Neural progenitor cell (in vitro differentiated cells): ENCODE results near the gene RASIP1. TPM values are rescaled to one million over a fixed set of nuclear protein-coding genes. Genes with fewer than 3 reads are reported as not detected.
"Not testable (repeated sequence)": the region's sequence is repeated elsewhere in the genome, so short reads cannot be mapped to it uniquely, and the experiment has no call there.

Source experiments
- DNase-seq: peaks from one replicate; pipeline ENCODE4 v3.0.0-alpha.2; 2016; ENCODE audit warnings: low spot score
- H2AFZ ChIP-seq: fragments of 200-600 bp; sonication (generic); replicated peaks from 2 replicates; pipeline ENCODE4 v1.6.1; 2016; ENCODE audit warnings: antibody characterized with exemption
- H3F3A ChIP-seq: fragments of 200-600 bp; sonication (generic); 2 replicates; pipeline ENCODE4 v1.6.1; 2016; ENCODE audit warnings: antibody characterized with exemption, low read depth
- H3K27ac ChIP-seq: fragments of 200-600 bp; sonication (generic); 2 replicates; pipeline ENCODE4 v1.5.1; 2016; ENCODE audit warnings: mild to moderate bottlenecking
- H3K27me3 ChIP-seq: fragments of 200-600 bp; sonication (generic); 2 replicates; pipeline ENCODE4 v1.6.1; 2016; ENCODE audit warnings: mild to moderate bottlenecking, moderate library complexity
- H3K36me3 ChIP-seq: fragments of 200-600 bp; sonication (generic); 2 replicates; pipeline ENCODE4 v1.5.1; 2016
- H3K4me1 ChIP-seq: fragments of 200-600 bp; sonication (generic); 2 replicates; pipeline ENCODE4 v1.6.1; 2016; ENCODE audit warnings: mixed run types
- H3K4me2 ChIP-seq: fragments of 200-600 bp; sonication (generic); 2 replicates; pipeline ENCODE4 v1.6.1; 2016
- H3K4me3 ChIP-seq: fragments of 200-600 bp; sonication (generic); 2 replicates; pipeline ENCODE4 v1.5.1; 2016
- H3K79me2 ChIP-seq: fragments of 200-600 bp; sonication (generic); 2 replicates; pipeline ENCODE4 v1.6.1; 2016; ENCODE audit warnings: low read depth
- H3K9ac ChIP-seq: fragments of 200-600 bp; sonication (generic); 2 replicates; pipeline ENCODE4 v1.6.1; 2016
- H3K9me3 ChIP-seq: fragments of 200-600 bp; sonication (generic); 2 replicates; pipeline ENCODE4 v1.5.1; 2016; ENCODE audit warnings: low read depth
- H4K20me1 ChIP-seq: fragments of 200-600 bp; sonication (generic); 2 replicates; pipeline ENCODE4 v1.6.1; 2016; ENCODE audit warnings: low read depth
- H3K27ac Mint-ChIP-seq: 3 replicates; pipeline ENCODE4 v1.8.0; 2021; ENCODE audit warnings: mixed read lengths
- H3K27me3 Mint-ChIP-seq: 2 replicates; pipeline ENCODE4 v1.8.0; 2022; ENCODE audit warnings: low read depth, mild to moderate bottlenecking, inconsistent platforms, moderate library complexity, mixed read lengths; ENCODE audit not compliant: insufficient read depth
- H3K36me3 Mint-ChIP-seq: 3 replicates; pipeline ENCODE4 v1.8.0; 2021; ENCODE audit warnings: mixed read lengths
- H3K4me1 Mint-ChIP-seq: 3 replicates; pipeline ENCODE4 v1.8.0; 2021; ENCODE audit warnings: mixed read lengths
- H3K4me3 Mint-ChIP-seq: 3 replicates; pipeline ENCODE4 v1.8.0; 2021; ENCODE audit warnings: mild to moderate bottlenecking, moderate library complexity, mixed read lengths
- H3K9me3 Mint-ChIP-seq: 3 replicates; pipeline ENCODE4 v1.8.0; 2020; ENCODE audit warnings: mixed read lengths
- EZH2 ChIP-seq: fragments of 200-600 bp; sonication (generic); IDR thresholded peaks from 2 replicates; pipeline ENCODE4 v1.6.1; 2017; ENCODE audit warnings: antibody characterized with exemption, mild to moderate bottlenecking, moderate library complexity
- EZH2phosphoT487 ChIP-seq: fragments of 200-600 bp; sonication (generic); IDR thresholded peaks from 2 replicates; pipeline ENCODE4 v1.6.1; 2017; ENCODE audit warnings: antibody characterized with exemption
- total RNA-seq: library from RNA; depleted of rRNA; stranded (reverse); fragments of >200 nt; gene quantifications from 2 replicates; pipeline ENCODE4 v1.2.3, GENCODE V29; 2015; ENCODE audit warnings: low replicate concordance
- TF ChIP-seq, protein P1 (sequence below): fragments of 200-600 bp; sonication (generic); IDR thresholded peaks from 2 replicates; pipeline ENCODE4 v1.5.1; 2017; ENCODE audit warnings: antibody characterized with exemption, mild to moderate bottlenecking

The RASIP1 gene, protein sequence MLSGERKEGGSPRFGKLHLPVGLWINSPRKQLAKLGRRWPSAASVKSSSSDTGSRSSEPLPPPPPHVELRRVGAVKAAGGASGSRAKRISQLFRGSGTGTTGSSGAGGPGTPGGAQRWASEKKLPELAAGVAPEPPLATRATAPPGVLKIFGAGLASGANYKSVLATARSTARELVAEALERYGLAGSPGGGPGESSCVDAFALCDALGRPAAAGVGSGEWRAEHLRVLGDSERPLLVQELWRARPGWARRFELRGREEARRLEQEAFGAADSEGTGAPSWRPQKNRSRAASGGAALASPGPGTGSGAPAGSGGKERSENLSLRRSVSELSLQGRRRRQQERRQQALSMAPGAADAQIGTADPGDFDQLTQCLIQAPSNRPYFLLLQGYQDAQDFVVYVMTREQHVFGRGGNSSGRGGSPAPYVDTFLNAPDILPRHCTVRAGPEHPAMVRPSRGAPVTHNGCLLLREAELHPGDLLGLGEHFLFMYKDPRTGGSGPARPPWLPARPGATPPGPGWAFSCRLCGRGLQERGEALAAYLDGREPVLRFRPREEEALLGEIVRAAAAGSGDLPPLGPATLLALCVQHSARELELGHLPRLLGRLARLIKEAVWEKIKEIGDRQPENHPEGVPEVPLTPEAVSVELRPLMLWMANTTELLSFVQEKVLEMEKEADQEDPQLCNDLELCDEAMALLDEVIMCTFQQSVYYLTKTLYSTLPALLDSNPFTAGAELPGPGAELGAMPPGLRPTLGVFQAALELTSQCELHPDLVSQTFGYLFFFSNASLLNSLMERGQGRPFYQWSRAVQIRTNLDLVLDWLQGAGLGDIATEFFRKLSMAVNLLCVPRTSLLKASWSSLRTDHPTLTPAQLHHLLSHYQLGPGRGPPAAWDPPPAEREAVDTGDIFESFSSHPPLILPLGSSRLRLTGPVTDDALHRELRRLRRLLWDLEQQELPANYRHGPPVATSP
- 0.86 and 3.2 TPM in 2 replicates for total RNA-seq

DNA sequence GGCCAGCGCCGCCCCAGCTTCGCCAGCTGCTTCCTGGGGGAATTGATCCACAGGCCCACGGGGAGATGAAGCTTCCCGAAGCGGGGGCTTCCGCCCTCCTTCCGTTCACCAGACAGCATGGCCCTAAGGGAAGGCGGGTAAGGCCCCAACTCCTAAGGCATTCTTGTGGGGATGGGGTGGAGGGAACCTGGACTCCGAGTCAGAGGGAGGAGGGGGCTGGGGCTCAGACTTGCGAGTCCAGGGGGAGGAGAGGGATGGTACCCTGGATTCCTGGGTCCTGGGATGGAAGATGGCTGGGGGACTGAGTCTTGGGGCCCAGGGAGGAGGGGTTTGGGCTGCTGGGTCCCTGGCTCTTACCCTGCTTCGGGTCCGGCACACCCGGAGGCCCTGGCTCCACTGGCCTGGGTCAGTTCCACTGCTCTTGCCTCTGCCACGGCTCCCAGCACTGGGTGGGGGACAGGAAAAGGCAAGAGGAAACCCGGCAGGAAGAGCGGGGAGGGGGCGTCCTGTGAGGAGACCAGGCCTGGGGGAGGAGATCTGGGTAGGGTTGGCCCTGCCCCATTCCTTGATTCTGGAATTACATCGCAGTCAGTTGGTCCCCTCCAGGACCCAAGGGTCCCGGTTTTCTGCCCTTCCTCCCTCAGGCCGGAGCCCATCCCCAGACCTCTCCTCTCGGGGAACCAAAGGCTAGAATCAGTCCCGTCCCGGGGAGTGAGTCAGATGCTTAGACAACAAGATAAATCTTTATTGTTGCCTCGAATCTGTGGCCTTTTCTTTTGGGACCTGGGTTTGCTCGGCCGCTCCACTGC is at the start of gene RASIP1:
TSS of gene RASIP1 (minus strand) at position 447 of the 809 bp plus-strand sequence. CDS start at position 119, 328 bp downstream.
- H3K4me2 ChIP-seq: peak within 1 kb of the TSS; percentile 99

DNA sequence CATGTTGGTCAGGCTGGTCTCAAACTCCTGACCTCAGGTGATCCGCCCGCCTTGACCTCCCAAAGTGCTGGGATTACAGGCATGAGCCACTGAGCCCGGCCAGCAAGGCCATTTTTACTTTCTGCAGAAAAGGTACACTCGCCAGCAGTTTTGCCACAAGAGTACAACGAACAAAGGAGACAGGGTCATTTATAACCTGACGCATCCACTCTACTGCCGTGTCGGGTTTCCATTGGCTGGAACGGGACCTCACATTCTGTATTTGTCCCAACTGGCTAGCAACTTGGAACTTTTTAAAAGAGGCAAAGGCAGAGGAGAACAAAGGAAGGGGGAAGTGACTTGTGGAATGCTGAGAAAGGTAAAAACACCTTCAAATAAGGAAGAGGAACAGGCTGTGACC is 46.9 kb upstream of the RASIP1 start:
- H2AFZ ChIP-seq: peak overlapping the region; percentile 73
- peak overlapping the region; percentile 21 for H3K4me3 Mint-ChIP-seq
- H3K4me3 ChIP-seq, H3K79me2 ChIP-seq, H3K27me3 ChIP-seq, H3K27ac Mint-ChIP-seq, H3K4me1 ChIP-seq, H3K36me3 Mint-ChIP-seq, H3K4me2 ChIP-seq, DNase-seq, H3K36me3 ChIP-seq, H3K4me1 Mint-ChIP-seq, H3K9me3 ChIP-seq, H4K20me1 ChIP-seq, H3K9ac ChIP-seq, H3K9me3 Mint-ChIP-seq, H3K27ac ChIP-seq, H3F3A ChIP-seq, H3K27me3 Mint-ChIP-seq: not testable (repeated sequence)

More for the DNA sequence above, at the start of gene RASIP1:
- Histone ChIP-seq H3K4me1 (peaks cover 17% of the 10 kb centered on the region), H3K36me3 (no peaks in the 10 kb centered on the region), H3K27me3 (peaks cover 27% of the 10 kb centered on the region), H2AFZ (peak within 1 kb of the TSS; percentile 89), H3K4me3 (peak within 1 kb of the TSS; percentile 70), H3K27ac (no peak within 1 kb of the TSS), H3F3A (peaks cover 39% of the 10 kb centered on the region), H3K9me3 (no peaks in the 10 kb centered on the region), H3K9ac (no peak within 1 kb of the TSS), H4K20me1 (peaks cover 3% of the 10 kb centered on the region), H3K79me2 (no peaks in the 10 kb centered on the region)
- H3K4me3 Mint-ChIP-seq: peak within 1 kb of the TSS; percentile 76
- TF ChIP-seq EZH2: no peak
- TF ChIP-seq, protein P1, sequence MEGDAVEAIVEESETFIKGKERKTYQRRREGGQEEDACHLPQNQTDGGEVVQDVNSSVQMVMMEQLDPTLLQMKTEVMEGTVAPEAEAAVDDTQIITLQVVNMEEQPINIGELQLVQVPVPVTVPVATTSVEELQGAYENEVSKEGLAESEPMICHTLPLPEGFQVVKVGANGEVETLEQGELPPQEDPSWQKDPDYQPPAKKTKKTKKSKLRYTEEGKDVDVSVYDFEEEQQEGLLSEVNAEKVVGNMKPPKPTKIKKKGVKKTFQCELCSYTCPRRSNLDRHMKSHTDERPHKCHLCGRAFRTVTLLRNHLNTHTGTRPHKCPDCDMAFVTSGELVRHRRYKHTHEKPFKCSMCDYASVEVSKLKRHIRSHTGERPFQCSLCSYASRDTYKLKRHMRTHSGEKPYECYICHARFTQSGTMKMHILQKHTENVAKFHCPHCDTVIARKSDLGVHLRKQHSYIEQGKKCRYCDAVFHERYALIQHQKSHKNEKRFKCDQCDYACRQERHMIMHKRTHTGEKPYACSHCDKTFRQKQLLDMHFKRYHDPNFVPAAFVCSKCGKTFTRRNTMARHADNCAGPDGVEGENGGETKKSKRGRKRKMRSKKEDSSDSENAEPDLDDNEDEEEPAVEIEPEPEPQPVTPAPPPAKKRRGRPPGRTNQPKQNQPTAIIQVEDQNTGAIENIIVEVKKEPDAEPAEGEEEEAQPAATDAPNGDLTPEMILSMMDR: no peak
- TF ChIP-seq EZH2phosphoT487: no peak
- peaks cover 2% of the 10 kb centered on the region for H3K9me3 Mint-ChIP-seq
- peak; percentile 11 for DNase-seq
- peaks cover 26% of the 10 kb centered on the region for H3K4me1 Mint-ChIP-seq
- peaks cover 15% of the 10 kb centered on the region for H3K27me3 Mint-ChIP-seq
- no peaks in the 10 kb centered on the region for H3K36me3 Mint-ChIP-seq
- no peak within 1 kb of the TSS for H3K27ac Mint-ChIP-seq

DNA sequence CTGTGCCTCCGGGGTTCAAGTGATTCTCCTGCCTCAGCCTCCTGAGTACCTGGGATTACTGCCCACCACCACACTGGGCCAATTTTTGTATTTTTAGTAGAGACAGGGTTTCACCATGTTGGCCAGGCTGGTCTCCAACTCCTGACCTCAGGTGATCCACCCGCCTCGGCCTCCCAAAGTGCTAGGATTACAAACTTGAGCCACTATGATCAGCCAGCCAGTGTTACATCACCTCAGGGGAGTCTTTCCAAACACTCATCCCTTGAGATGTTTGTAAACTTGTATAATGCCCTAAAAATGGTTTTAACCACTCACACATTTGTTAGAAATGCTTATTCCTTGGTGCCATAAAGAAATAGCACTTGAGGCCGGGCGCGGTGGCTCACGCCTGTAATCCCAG is 46.0 kb upstream of the RASIP1 start:
- not testable (repeated sequence) for H3K4me2 ChIP-seq, H3K79me2 ChIP-seq, H3K9ac ChIP-seq, H3K27ac ChIP-seq, DNase-seq, H4K20me1 ChIP-seq, H2AFZ ChIP-seq, H3K36me3 ChIP-seq, H3K4me1 ChIP-seq, H3K27me3 Mint-ChIP-seq, H3K4me3 ChIP-seq, H3K9me3 ChIP-seq, H3K36me3 Mint-ChIP-seq, H3K4me1 Mint-ChIP-seq, H3K4me3 Mint-ChIP-seq, H3K9me3 Mint-ChIP-seq, H3K27ac Mint-ChIP-seq, H3F3A ChIP-seq, H3K27me3 ChIP-seq

DNA sequence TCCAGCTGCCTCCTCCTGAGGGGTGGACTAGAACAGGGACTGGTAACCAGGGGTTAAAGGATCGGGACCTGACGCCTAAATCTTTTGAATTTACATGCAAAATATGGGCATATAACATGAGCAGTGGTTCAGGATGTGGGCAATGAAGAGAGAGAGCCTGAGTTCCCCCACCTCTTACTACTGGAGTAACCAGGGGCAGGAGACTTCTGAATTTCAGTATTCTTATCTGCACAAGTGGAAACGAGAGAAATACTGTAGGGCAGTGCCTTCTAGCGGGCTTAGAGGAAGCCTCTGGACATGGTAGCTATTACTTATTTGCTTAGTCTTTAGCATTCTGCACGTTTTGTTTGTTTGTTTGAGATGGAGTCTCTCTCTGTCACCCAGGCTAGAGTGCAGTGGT is 44.1 kb upstream of the RASIP1 start:
- Histone ChIP-seq H3K79me2 (no peaks in the 10 kb centered on the region), H3K9me3 (no peaks in the 10 kb centered on the region), H3K27ac (no peak overlapping the region), H2AFZ (no peak overlapping the region), H3K9ac (no peak overlapping the region), H3K36me3 (no peaks in the 10 kb centered on the region), H3F3A (no peaks in the 10 kb centered on the region), H4K20me1 (no peaks in the 10 kb centered on the region), H3K4me2 (no peak overlapping the region), H3K4me3 (no peak overlapping the region), H3K4me1 (no peaks in the 10 kb centered on the region), H3K27me3 (no peaks in the 10 kb centered on the region)
- H3K36me3 Mint-ChIP-seq: no peaks in the 10 kb centered on the region
- H3K4me3 Mint-ChIP-seq: no peak overlapping the region
- no peak for TF ChIP-seq EZH2
- H3K27ac Mint-ChIP-seq: no peak overlapping the region
- H3K4me1 Mint-ChIP-seq: peaks cover 12% of the 10 kb centered on the region
- H3K9me3 Mint-ChIP-seq: no peaks in the 10 kb centered on the region
- no peak for DNase-seq
- peaks cover 10% of the 10 kb centered on the region for H3K27me3 Mint-ChIP-seq
